Activated CD4-positive, alpha-beta memory T cell treated with anti-CD3 and anti-CD28 coated beads, Interleukin-2, amount 10 ng/mL, durations not matched to agents 7 days and 5 days (primary cell): ENCODE data around the gene E2F7. TPM values are rescaled to one million over a fixed set of nuclear protein-coding genes. Genes with fewer than 3 reads are reported as not detected.
A peak's percentile ranks its signal among the peaks of the same experiment; 100 is the strongest.
"Not testable (repeated sequence)": the region's sequence is repeated elsewhere in the genome, so short reads cannot be mapped to it uniquely, and the experiment has no call there.

Source experiments
- CTCF ChIA-PET: fragments of 350-600 bp; sonication (Branson Sonifier 250); formaldehyde crosslinking; loops from one replicate; lab custom pipeline; 2021; ENCODE audit warnings: antibody characterized with exemption, inconsistent platforms; lab: Charles Lee
- POLR2A ChIA-PET: fragments of 350-600 bp; sonication (Branson Sonifier 250); formaldehyde crosslinking; loops from one replicate; lab custom pipeline; 2021; ENCODE audit warnings: antibody characterized with exemption; lab: Charles Lee
- DNase-seq: peaks from one replicate; pipeline ENCODE4 v3.0.0-alpha.2; 2020
- H3K27ac Mint-ChIP-seq: one replicate; pipeline ENCODE4 v1.8.0; 2021; ENCODE audit warnings: mild to moderate bottlenecking, mixed read lengths
- H3K27me3 Mint-ChIP-seq: one replicate; pipeline ENCODE4 v1.8.0; 2021; ENCODE audit warnings: mixed read lengths
- H3K36me3 Mint-ChIP-seq: one replicate; pipeline ENCODE4 v1.8.0; 2021; ENCODE audit warnings: low read depth, mixed read lengths
- H3K4me1 Mint-ChIP-seq: one replicate; pipeline ENCODE4 v1.8.0; 2021; ENCODE audit warnings: mixed read lengths
- H3K4me3 Mint-ChIP-seq: one replicate; pipeline ENCODE4 v1.8.0; 2021; ENCODE audit warnings: mild to moderate bottlenecking, mixed read lengths
- H3K9me3 Mint-ChIP-seq: one replicate; pipeline ENCODE4 v1.8.0; 2021; ENCODE audit warnings: mixed read lengths
- total RNA-seq, 2 experiments: library from RNA; stranded (reverse); gene quantifications; one replicate each; pipeline ENCODE4 v1.2.3, GENCODE V29; 2021

The E2F7 gene, protein sequence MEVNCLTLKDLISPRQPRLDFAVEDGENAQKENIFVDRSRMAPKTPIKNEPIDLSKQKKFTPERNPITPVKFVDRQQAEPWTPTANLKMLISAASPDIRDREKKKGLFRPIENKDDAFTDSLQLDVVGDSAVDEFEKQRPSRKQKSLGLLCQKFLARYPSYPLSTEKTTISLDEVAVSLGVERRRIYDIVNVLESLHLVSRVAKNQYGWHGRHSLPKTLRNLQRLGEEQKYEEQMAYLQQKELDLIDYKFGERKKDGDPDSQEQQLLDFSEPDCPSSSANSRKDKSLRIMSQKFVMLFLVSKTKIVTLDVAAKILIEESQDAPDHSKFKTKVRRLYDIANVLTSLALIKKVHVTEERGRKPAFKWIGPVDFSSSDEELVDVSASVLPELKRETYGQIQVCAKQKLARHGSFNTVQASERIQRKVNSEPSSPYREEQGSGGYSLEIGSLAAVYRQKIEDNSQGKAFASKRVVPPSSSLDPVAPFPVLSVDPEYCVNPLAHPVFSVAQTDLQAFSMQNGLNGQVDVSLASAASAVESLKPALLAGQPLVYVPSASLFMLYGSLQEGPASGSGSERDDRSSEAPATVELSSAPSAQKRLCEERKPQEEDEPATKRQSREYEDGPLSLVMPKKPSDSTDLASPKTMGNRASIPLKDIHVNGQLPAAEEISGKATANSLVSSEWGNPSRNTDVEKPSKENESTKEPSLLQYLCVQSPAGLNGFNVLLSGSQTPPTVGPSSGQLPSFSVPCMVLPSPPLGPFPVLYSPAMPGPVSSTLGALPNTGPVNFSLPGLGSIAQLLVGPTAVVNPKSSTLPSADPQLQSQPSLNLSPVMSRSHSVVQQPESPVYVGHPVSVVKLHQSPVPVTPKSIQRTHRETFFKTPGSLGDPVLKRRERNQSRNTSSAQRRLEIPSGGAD
- 10 to 100 TPM; 14.2 to 19.1 TPM for total RNA-seq

DNA sequence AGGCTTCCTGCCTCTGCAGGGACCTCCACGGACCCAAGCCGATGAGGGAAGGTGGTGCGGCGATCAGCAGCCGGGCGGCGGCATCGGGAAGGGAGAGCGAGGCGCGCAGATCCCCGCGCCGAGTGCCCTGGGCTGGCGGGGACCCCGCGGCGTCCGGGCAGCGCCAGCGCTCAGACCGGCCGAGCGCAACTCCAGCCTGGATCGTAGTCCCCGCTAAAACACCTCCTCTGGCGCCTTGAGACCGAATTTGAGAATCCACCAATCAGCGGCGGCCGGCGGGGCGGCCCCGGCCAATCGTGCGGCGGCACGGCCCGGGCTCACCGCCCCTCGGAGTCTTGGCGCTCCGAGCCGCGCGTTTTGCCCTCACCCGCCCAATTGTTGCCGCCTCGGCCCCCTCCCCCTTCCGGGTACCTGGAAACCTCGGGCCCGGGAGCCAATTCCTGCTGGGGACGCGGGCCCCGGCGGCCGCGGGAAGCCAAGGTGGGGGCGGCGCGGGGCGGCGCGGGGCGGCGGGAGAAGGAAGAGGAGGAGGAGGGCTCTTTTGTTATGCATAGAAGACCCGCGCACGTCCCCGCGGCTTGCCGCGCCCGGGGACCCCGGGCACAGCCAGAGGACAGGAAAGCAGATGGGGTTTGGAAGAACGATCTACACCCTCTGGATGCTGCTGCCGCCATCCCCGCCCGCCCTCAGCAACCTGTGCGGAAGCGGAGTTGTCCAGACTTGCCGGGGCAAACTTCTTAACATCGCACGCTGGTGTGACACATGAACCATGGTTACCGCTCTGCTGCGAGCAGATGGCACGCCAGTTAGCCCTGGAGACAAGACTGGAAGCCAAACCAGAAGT, at the start of gene E2F7:
Gene E2F7, minus strand, starts transcription at position 209 of the 844 bp plus-strand sequence. CDS start 934 bp downstream, outside the sequence.
- Mint-ChIP-seq H3K27me3 (peaks cover 14% of the 10 kb centered on the region), H3K9me3 (no peaks in the 10 kb centered on the region), H3K36me3 (peaks cover 36% of the 10 kb centered on the region), H3K4me3 (peak within 1 kb of the TSS; percentile 79), H3K27ac (peak within 1 kb of the TSS; percentile 72), H3K4me1 (peaks cover 44% of the 10 kb centered on the region)
- ChIA-PET POLR2A (interaction anchor here (0.9 to 1.0 kb wide), 2 partner anchors 15 to 54 kb away, joined by 3 read pairs; no protein-coding TSS in a partner anchor), CTCF (interaction anchor here (0.9 to 1.0 kb wide), 2 partner anchors 15 to 55 kb away, joined by 3 to 5 read pairs; no protein-coding TSS in a partner anchor)
- DNase-seq = peak; percentile 89

DNA sequence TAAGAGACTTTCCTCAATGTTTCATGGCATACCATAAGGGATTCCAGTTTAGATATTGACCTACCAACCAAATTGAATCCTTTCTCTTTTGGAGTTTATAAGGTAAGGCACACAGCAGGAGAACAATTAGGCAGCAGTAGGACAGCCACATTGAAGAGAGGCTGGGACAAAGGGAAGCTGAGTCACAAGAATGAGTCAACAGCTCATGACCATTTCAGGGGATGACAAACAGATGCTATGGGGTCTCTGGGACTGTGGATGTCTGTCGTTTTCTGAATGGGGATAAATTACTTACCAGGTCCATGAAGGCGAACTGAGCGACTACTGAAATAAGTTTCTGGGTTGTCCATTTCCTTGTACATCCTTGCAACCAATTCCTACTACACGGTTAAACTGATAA, 48.6 kb upstream of the E2F7 start:
- Mint-ChIP-seq H3K36me3 (no peaks in the 10 kb centered on the region), H3K27me3 (no peaks in the 10 kb centered on the region), H3K9me3 (no peaks in the 10 kb centered on the region), H3K27ac (no peak overlapping the region), H3K4me3 (no peak overlapping the region), H3K4me1 (no peaks in the 10 kb centered on the region)
- ChIA-PET POLR2A (no interaction called here), CTCF (no interaction called here)
- DNase-seq = no peak

DNA sequence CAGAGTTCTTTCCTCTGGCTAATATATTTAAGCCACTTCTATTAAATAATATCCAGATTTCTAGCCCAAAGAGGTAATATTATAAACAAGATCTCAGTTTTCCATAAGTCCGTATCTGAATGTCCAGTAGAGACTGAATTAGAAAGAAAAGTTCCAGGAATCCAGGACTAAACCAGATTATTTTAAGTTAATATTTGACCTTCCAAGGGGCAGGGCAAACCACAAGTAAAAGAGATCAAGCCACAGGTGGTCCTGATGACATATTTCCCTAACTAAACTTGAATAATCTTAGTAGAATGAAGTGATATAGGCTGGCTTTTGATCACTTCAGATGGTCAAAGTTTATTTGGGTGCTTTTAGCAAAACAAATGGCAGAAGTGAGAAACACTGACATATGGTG, 43.3 kb upstream of the E2F7 start:
- no peaks in the 10 kb centered on the region for H3K4me1 Mint-ChIP-seq
- H3K27me3 Mint-ChIP-seq = no peaks in the 10 kb centered on the region
- DNase-seq = no peak
- H3K4me3 Mint-ChIP-seq = no peak overlapping the region
- no peak overlapping the region for H3K27ac Mint-ChIP-seq
- H3K9me3 Mint-ChIP-seq = no peaks in the 10 kb centered on the region
- POLR2A ChIA-PET = no interaction called here
- no peaks in the 10 kb centered on the region for H3K36me3 Mint-ChIP-seq
- CTCF ChIA-PET = no interaction called here

DNA sequence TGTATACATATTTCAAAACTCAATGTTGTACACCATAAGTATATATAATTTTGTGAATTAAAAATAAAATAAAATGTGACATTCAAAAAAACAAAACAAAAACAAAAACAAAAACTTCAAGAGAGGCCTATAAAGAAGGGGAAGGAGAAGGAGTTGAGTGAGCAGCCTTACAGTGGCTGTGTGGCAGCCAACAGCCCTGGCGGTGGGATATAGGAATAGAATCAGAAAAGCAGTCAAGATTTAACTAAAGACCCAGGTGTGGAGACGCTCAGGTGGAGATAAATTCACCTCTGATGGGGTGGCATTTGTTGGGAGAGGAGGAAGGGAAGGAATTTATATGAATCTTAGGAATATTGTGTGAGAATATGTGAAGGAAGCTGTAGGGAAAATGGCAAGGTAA, 41.8 kb upstream of the E2F7 start:
- CTCF ChIA-PET = no interaction called here
- DNase-seq = no peak
- Mint-ChIP-seq H3K36me3 (no peaks in the 10 kb centered on the region), H3K27me3 (no peaks in the 10 kb centered on the region), H3K4me3 (no peak overlapping the region), H3K9me3 (no peaks in the 10 kb centered on the region), H3K27ac (no peak overlapping the region), H3K4me1 (no peaks in the 10 kb centered on the region)
- POLR2A ChIA-PET = no interaction called here

DNA sequence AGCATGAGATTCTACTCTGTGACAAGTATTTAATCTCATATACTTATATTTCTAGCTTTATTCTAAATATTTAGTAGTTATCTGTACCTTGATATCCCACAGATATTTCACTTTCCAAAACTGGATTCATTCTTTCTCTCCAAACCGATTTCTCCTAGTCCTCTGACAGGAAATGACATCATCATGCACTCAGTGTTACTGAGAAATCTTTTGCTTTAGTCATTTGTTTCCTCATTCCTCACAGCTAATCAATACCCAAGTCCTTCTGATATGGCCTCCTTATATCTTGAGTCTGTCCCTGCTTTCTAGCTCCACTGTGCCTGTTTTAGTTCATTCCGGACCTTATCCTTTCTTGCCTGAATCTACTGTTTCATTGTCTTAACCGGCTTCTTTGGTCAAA, 39.4 kb upstream of the E2F7 start:
- ChIA-PET CTCF (no interaction called here), POLR2A (no interaction called here)
- Mint-ChIP-seq H3K4me3 (no peak overlapping the region), H3K27me3 (no peaks in the 10 kb centered on the region), H3K9me3 (no peaks in the 10 kb centered on the region), H3K36me3 (no peaks in the 10 kb centered on the region), H3K4me1 (no peaks in the 10 kb centered on the region), H3K27ac (no peak overlapping the region)
- DNase-seq = no peak

DNA sequence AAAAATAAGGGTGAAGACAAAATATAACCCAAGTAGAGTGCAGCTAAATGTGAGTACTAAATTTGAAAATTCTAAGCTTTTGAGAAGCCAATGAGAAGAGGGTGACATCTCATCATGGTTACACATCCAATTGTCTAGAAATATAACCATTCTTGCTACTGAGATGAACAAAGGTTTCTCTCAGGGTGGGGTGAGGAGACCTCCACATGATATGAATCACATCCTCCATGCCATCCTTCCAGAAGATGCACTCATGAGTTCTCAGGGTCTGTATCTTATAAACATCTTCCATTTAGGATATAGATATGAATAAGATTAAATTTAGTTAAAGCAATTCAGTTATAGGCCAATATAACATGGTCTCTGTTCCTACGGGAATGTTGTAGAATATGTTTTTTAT, 38.9 kb upstream of the E2F7 start:
- POLR2A ChIA-PET = no interaction called here
- Mint-ChIP-seq H3K36me3 (no peaks in the 10 kb centered on the region), H3K4me3 (no peak overlapping the region), H3K27ac (no peak overlapping the region), H3K4me1 (no peaks in the 10 kb centered on the region), H3K27me3 (peaks cover 2% of the 10 kb centered on the region), H3K9me3 (no peaks in the 10 kb centered on the region)
- no peak for DNase-seq
- CTCF ChIA-PET = no interaction called here

DNA sequence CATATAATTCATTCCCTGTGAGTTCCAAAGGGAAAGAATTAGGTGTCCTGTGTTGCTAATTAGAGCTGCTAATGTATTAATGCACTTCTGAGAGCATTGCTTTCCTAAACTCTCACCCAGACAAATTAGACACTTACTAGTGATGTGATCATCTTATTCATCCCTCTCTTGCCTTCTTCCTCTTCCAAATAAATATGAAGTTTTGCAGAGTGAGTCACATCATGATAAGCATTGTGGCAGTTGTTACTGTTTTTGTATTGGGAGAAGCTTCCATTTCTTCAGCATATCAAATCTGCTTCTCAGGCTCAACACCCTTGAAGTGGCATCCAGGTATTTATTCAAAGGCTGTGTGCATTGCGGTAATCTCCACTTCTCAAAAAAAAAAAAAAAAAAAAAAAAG, 37.3 kb upstream of the E2F7 start:
- peaks cover 2% of the 10 kb centered on the region for H3K27me3 Mint-ChIP-seq
- ChIA-PET POLR2A (no interaction called here), CTCF (no interaction called here)
- DNase-seq = no peak
- H3K9me3 Mint-ChIP-seq = no peaks in the 10 kb centered on the region
- no peaks in the 10 kb centered on the region for H3K36me3 Mint-ChIP-seq
- H3K27ac Mint-ChIP-seq = no peak overlapping the region
- no peaks in the 10 kb centered on the region for H3K4me1 Mint-ChIP-seq
- no peak overlapping the region for H3K4me3 Mint-ChIP-seq

DNA sequence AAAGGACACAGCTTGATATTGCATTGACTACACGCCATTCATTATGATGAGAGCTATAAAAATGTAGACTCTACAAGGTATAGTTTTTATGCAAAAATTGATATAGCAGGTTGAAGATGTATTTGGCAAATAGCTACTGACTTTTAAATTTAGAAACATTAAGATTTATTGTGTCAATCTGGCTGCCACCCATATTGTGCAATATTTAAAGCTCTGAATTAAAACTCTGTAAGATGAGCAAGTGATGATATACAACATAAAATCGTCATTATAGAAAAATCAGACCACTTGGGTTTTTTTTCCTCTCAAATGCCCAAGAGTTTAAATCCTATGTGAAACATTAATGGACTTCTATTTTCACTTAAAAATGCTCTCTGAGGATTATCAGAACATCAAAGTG, 36.8 kb upstream of the E2F7 start:
- H3K4me3 Mint-ChIP-seq = no peak overlapping the region
- no peaks in the 10 kb centered on the region for H3K4me1 Mint-ChIP-seq
- H3K27ac Mint-ChIP-seq = no peak overlapping the region
- CTCF ChIA-PET = no interaction called here
- DNase-seq = no peak
- H3K36me3 Mint-ChIP-seq = no peaks in the 10 kb centered on the region
- peaks cover 2% of the 10 kb centered on the region for H3K27me3 Mint-ChIP-seq
- POLR2A ChIA-PET = no interaction called here
- H3K9me3 Mint-ChIP-seq = no peaks in the 10 kb centered on the region

DNA sequence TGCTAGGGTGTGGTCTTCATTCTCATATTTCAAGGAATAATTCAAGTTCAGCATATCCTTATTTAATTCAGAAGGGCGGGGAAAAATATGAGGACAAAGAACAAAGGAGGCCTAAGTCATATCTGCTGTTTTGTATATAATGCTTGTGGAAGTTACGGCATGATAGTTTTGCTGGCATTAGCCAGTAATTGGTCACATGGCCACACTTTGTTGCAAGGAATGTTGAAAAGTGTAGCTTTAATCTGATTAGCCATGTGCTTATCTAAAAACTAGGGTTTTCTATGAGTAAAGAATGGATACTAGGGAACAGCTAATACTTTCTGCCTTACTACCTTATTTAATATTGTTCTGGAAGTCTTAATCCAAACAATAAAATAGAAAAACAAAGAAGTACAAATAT, 34.4 kb upstream of the E2F7 start:
- Mint-ChIP-seq H3K27ac (no peak overlapping the region), H3K9me3 (no peaks in the 10 kb centered on the region), H3K4me1 (no peaks in the 10 kb centered on the region), H3K4me3 (no peak overlapping the region), H3K27me3 (peaks cover 2% of the 10 kb centered on the region), H3K36me3 (no peaks in the 10 kb centered on the region)
- ChIA-PET CTCF (no interaction called here), POLR2A (no interaction called here)
- DNase-seq = no peak

DNA sequence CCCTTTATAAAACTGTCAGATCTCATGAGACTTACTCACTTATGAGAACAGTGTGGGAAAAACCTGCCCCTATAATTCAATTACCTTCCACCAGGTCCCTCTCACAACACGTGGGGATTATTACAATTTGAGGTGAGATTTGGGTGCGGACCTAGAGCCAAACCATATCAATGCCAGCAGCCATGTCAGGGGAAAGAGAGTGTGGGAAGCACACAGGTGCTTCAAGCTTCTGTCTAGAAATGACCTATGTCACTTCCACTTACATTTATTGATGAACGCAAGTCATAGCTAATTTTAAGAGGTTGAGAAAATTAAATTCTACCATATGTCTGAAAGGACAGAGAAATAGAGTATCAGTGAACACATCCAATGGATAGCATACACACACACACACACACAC, 32.5 kb upstream of the E2F7 start:
- H3K27me3 Mint-ChIP-seq = peaks cover 2% of the 10 kb centered on the region
- H3K27ac Mint-ChIP-seq = no peak overlapping the region
- ChIA-PET POLR2A (no interaction called here), CTCF (no interaction called here)
- H3K4me3 Mint-ChIP-seq = no peak overlapping the region
- no peaks in the 10 kb centered on the region for H3K9me3 Mint-ChIP-seq
- no peak for DNase-seq
- no peaks in the 10 kb centered on the region for H3K36me3 Mint-ChIP-seq
- H3K4me1 Mint-ChIP-seq = no peaks in the 10 kb centered on the region

DNA sequence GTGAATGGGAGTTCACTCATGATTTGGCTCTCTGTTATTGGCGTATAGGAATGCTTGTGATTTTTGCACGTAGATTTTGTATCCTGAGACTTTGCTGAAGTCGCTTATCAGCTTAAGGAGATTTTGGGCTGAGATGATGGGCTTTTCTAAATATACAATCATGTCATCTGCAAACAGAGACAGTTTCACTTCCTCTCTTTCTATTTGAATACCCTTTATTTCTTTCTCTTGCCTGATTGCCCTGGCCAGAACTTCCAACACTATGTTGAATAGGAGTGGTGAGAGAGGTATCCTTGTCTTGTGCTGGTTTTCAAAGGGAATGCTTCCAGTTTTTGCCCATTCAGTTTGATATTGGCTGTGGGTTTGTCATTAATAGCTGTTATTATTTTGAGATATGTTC, 26.9 kb upstream of the E2F7 start:
- H3K9me3 Mint-ChIP-seq, H3K27ac Mint-ChIP-seq, POLR2A ChIA-PET, DNase-seq, H3K4me1 Mint-ChIP-seq, H3K27me3 Mint-ChIP-seq, H3K4me3 Mint-ChIP-seq, H3K36me3 Mint-ChIP-seq, CTCF ChIA-PET: not testable (repeated sequence)

DNA sequence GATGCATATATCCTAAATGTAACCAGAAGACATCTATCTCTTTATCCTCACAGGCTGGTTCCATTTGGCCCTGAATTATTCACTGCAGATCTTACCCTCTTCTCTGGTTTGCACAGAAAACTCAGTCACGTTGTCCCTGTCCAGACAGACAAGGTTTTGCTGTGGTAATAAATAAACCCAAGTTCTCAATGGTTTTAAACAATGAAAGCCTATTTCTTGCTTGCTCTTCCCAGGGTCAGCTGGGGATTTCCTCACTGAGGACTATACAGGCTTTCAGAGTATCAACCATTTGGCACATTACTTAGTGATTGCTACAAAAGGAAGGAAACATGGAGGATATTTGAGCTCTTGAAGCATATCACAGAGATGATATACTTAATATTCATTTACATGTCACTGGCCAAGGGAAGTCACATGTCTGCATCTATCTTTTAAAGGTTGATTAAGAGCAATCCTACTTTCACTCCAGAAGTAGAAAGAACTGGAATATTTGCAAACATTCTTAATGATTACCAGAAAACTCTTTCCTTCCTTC, 24.4 kb upstream of the E2F7 start:
- no peaks in the 10 kb centered on the region for H3K4me1 Mint-ChIP-seq
- POLR2A ChIA-PET = no interaction called here
- CTCF ChIA-PET = no interaction called here
- no peak overlapping the region for H3K27ac Mint-ChIP-seq
- no peak for DNase-seq
- no peaks in the 10 kb centered on the region for H3K36me3 Mint-ChIP-seq
- peaks cover 2% of the 10 kb centered on the region for H3K9me3 Mint-ChIP-seq
- H3K27me3 Mint-ChIP-seq = peaks cover 7% of the 10 kb centered on the region
- no peak overlapping the region for H3K4me3 Mint-ChIP-seq
